ENCODE data around the gene MCL1.

The MCL1 gene

GRCh38 chr1:150548324-150548631 is 31.1 kb downstream of the MCL1 start:
- DNase-seq (ENCODE audit: extremely low spot score, insufficient read length, low read depth) (no peak), FAIRE-seq (no peak)

DNA sequence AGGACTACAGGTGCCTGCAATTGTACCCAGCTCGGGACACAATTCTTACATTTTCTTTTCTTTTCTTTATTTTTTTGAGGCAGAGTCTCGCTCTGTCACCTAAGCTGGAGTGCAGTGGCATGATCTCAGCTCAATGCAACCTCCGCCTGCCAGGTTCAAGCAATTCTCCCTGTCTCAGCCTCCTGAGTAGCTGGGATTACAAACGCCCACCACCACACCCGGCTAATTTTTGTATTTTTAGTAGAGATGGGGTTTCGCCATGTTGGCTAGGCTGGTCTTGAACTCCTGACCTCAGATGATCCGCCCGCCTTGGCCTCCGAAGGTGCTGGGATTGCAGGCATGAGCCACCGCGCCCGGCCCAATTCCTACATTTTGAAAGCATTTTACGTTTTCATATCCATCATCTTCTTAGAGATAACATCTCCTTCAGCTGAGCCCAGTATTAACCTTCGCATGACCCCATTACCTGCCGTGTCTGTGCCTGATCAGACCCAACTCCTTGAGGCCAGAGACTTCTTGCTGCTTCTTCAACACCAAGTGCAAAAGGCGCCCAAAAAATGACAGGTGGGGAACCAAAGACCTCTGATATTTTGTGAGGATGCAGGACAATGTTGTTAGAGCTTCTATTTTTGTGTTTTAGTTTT is 33.0 kb downstream of the MCL1 start:
- no peak for DNase-seq (ENCODE audit: extremely low spot score, insufficient read length, low read depth)
- FAIRE-seq = no peak

- FAIRE-seq = no peak
These were observed 33.9 kb downstream of the MCL1 start for GRCh38 chr1:150545486-150546032.

GRCh38 chr1:150544204-150544603 is 35.2 kb downstream of the MCL1 start:
- FAIRE-seq (no peak), DNase-seq (ENCODE audit: extremely low spot score, insufficient read length, low read depth) (no peak)

More at GRCh38 chr1:150545486-150546032, 33.9 kb downstream of the MCL1 start:
- DNase-seq (ENCODE audit: extremely low spot score, insufficient read length, low read depth) = no peak

GRCh38 chr1:150543500-150544143 is 35.8 kb downstream of the MCL1 start:
- DNase-seq (ENCODE audit: extremely low spot score, insufficient read length, low read depth) = no peak
- no peak for FAIRE-seq

- FAIRE-seq (no peak), DNase-seq (ENCODE audit: extremely low spot score, insufficient read length, low read depth) (no peak)
These were observed 41.4 kb downstream of the MCL1 start for GRCh38 chr1:150537732-150538684.

DNA sequence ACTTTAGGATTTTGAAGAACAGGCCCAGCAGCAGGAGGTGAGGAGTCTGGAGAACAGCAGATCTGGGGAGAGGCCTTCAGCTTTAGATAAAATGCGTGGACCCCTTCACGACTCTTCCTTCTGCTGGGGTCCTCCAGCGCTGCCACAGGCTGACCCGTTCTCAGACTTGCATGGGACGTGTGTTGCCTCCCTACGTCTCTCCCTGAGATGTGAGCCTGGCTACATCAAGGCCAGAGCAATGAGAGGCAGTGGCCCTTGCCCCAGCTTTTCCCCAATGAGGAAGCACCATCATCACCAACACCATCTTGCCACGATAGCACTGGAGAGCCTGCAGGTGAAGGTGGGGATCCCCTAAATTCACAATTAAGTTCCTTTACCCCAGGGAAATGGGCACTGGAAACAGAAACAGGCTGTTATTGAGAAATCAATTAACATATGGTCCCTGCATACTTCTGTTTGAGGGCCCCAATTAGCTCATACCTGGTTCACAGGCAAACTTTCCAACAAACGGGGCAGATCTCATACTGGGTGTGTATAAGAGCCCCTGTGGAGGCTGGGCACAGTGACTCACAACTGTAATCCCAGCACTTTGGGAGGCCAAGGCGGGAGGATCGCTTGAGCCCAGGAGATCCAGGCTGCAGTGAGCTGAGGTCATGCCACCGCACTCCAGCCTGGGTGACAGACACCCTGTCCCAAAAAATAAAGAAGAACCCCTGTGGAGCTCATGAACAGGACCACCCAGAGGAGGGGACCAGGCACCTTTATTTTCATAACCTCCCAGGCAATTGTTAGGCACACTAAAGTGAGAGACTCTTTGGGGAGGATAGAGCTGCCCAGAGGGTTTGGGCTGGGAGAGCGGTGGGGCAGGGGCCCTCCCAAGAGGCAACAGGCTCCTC is 42.3 kb downstream of the MCL1 start:
- DNase-seq (ENCODE audit: extremely low spot score, insufficient read length, low read depth) (no peak), FAIRE-seq (no peak)

- DNase-seq (ENCODE audit: extremely low spot score, insufficient read length, low read depth) = no peak
- no peak for FAIRE-seq
These were observed 43.7 kb downstream of the MCL1 start for GRCh38 chr1:150535511-150536287.

DNA sequence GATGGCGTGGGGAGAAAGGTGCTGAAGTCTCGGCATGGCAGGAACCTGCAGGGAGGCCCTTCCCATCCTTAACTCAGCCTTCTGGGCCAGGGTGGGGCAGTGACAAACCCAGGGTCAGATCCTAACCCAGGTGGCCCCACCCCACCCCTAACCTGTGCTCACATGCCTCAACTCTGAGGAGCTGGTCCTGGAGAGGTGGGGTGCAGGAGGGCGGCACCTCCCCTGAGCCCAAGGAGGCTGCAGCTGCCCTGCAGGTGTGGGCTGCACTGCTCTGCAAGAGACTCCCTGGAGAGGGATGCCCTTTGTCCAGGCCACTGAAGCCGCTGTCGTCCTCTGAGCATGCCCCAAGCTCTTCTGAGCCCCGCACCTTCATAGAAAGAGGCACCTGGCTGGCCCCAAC is 45.4 kb downstream of the MCL1 start:
- DNase-seq (ENCODE audit: extremely low spot score, insufficient read length, low read depth) (no peak), FAIRE-seq (no peak)

GRCh38 chr1:150532860-150533259 is 46.5 kb downstream of the MCL1 start:
- FAIRE-seq (no peak), DNase-seq (ENCODE audit: extremely low spot score, insufficient read length, low read depth) (no peak)

DNA sequence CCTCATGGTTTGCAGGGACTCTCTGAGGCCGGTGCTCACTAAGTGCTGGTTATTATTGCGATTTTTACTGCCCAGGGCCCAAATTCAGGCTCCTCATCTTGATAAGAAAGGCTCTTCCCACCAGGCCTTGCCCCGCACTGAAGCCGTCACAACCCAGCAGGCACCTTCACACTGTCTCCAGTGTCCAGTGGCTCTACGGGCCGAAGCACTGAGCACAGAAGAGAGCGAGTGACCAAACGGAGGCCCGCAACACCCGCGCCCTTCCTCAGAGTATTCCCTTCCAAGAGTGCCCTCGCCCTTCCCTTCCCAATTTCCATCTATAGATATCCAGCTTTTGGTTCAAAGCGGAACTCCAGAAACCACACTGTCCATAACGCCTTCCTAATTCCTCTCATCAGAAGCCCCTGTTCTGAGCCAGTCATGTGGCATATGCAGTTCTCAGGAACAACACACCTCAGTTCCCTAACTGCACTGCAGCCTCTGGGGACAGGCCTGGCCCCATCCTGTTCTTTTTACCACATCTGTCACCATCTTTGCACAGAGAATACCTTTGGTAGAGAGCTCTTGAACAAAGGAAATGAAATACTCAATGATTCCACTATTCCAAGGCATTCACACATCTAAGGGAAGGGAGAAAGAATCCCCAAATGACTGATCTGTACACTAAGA is 48.8 kb downstream of the MCL1 start:
- DNase-seq (ENCODE audit: extremely low spot score, insufficient read length, low read depth) (no peak), FAIRE-seq (no peak)

DNA sequence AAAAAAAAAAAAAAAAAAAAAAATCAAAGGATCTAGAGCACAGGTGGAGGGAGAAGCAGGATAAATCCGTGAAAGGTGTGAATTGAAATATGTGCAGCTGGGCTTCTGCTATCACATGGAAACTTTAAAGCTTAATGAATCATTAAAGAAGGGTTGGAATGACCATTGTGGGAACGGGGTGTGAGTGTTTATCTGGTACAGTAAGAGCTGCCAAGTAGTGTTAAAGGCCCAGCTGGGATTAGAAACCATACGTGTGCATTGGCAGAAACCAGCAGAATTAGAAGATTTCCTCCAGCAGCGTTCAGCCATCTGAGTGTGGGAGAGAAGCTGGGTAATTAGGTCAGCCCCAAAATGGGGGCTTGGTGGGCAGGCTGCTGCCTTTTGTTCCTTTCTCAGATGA is 50.4 kb downstream of the MCL1 start:
- DNase-seq (ENCODE audit: extremely low spot score, insufficient read length, low read depth) (no peak), FAIRE-seq (no peak)

- no peak for DNase-seq (ENCODE audit: extremely low spot score, insufficient read length, low read depth)
- no peak for FAIRE-seq
These were observed 51.2 kb downstream of the MCL1 start for GRCh38 chr1:150528196-150528595.

DNA sequence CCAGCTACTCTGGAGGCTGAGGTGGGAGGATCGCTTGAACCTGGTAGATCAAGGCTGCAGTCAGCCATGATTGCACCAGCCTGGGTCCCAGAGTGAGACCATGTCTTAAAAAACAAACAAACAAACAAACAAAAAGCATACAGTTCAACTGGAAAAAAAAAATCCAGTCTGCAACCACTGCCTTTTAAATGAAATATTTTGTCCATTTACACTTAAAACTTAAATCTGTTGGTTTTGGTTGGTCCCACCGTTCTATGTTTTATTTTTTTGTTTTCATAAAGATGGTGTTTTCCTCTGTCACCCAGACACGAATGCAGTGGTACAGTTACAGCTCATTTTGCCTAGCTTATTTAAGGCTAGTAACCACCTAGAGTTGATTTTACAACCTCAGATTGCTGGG is 54.1 kb downstream of the MCL1 start:
- DNase-seq (ENCODE audit: extremely low spot score, insufficient read length, low read depth) (no peak), FAIRE-seq (no peak)

Data from GM18507 (cell line).